Measurements from ENCODE around the gene FAS. TPM values are rescaled to one million over a fixed set of nuclear protein-coding genes. Genes with fewer than 3 reads are reported as not detected.

The FAS gene
- total and polyA plus RNA-seq, 12 donors: 2.5 to 10.1 (median 3.7) TPM

DNA sequence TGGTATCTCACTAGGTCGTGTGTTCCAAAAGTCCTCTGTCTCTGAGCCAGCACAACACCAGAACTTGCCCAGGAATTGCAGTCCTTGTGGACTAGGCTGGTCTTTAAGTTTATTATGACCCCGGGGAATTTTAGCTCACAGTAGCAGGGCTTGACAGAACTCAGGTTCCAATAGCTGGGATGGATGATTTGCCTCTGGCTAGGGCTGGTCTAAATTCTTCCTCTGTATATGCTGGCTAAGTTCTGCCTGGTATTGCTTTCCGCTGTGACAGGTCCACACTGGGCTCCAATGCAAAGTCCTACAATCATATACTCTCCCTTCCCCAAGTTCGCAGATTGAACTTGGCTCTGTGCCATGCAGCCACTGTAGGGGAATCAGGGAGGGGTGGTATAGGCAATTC lies 52.5 kb downstream of the FAS start:
- H3K4me1 ChIP-seq: peaks cover 0 to 10% (median 0%) of the 10 kb centered on the region in 9 donors
- H3K4me3 ChIP-seq: no peak overlapping the region
- TF ChIP-seq, protein P1, sequence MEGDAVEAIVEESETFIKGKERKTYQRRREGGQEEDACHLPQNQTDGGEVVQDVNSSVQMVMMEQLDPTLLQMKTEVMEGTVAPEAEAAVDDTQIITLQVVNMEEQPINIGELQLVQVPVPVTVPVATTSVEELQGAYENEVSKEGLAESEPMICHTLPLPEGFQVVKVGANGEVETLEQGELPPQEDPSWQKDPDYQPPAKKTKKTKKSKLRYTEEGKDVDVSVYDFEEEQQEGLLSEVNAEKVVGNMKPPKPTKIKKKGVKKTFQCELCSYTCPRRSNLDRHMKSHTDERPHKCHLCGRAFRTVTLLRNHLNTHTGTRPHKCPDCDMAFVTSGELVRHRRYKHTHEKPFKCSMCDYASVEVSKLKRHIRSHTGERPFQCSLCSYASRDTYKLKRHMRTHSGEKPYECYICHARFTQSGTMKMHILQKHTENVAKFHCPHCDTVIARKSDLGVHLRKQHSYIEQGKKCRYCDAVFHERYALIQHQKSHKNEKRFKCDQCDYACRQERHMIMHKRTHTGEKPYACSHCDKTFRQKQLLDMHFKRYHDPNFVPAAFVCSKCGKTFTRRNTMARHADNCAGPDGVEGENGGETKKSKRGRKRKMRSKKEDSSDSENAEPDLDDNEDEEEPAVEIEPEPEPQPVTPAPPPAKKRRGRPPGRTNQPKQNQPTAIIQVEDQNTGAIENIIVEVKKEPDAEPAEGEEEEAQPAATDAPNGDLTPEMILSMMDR (IDR thresholded peaks at IDR 0.05): no peak
- DNase-seq (no peak), ATAC-seq (no peak)
- H3K27ac ChIP-seq: no peak overlapping the region
- intact Hi-C loops (cut with DNase I): loop anchor here in 1 of 10 donors (5.0 kb wide), 1 partner anchor 374 kb away; no protein-coding TSS in a partner anchor
- WGBS, 2 donors: 69 to 78% methylated on average over 4 of the region's 4 CpGs
- no peaks in the 10 kb centered on the region for H3K27me3 ChIP-seq
- peaks cover 0 to 2% (median 0%) of the 10 kb centered on the region in 11 donors for H3K9me3 ChIP-seq
- H3K36me3 ChIP-seq: no peaks in the 10 kb centered on the region

DNA sequence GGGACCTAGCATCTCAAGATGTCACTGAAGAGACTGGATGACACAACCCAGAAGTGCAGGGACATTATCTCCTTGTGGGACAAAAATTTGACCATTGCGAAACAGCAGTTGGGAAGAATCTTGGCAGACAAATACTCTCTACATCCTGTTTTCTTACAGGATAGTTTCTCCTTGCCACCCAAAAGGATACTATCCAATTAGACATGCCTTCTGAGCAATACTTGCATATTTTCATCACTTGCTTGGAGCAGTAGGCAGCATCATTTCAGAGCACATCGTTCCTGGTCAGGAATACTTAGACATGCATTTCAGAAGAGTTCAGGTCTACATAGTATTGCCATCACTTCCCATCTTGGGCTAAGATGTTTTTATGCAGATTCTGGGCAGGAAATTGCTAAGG lies 56.8 kb downstream of the FAS start:
- WGBS, 2 donors: 69 to 87% methylated on average over 2 of the region's 2 CpGs
- no peak overlapping the region for H3K27ac ChIP-seq
- H3K4me3 ChIP-seq: no peak overlapping the region
- intact Hi-C loops (cut with DNase I): no loop called here
- TF ChIP-seq, protein P1 (IDR thresholded peaks at IDR 0.05): no peak
- H3K4me1 ChIP-seq: peaks cover 0 to 14% (median 0%) of the 10 kb centered on the region in 9 donors
- no peaks in the 10 kb centered on the region for H3K9me3 ChIP-seq
- no peak for DNase-seq
- H3K27me3 ChIP-seq: no peaks in the 10 kb centered on the region
- H3K36me3 ChIP-seq: no peaks in the 10 kb centered on the region
- peak in 1 of 8 donors; percentile 28 for ATAC-seq

DNA sequence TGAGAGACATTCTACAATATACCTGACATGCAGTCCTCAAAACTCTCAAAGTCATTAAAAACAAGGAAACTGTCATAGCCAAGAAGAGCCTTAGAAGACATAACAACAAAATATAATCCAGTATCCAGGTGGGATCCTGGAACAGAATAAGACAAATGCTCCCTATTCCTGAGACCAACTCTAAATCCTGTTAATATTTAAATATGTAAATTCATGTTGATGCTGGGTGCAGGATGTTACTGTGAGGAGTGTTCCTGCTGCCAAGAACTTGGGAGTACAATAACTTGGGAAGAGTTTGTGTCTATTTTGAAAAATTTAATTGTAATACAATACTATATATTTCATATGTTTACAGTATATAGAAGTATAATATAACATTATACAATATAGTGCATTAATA lies 61.0 kb downstream of the FAS start:
- TF ChIP-seq, protein P1 (IDR thresholded peaks at IDR 0.05): no peak
- DNase-seq (no peak), ATAC-seq (no peak)
- Histone ChIP-seq H3K4me3 (no peak overlapping the region), H3K36me3 (no peaks in the 10 kb centered on the region), H3K27ac (no peak overlapping the region), H3K27me3 (no peaks in the 10 kb centered on the region), H3K9me3 (no peaks in the 10 kb centered on the region), H3K4me1 (peaks cover 0 to 35% (median 4%) of the 10 kb centered on the region in 9 donors)
- intact Hi-C loops (cut with DNase I): no loop called here

DNA sequence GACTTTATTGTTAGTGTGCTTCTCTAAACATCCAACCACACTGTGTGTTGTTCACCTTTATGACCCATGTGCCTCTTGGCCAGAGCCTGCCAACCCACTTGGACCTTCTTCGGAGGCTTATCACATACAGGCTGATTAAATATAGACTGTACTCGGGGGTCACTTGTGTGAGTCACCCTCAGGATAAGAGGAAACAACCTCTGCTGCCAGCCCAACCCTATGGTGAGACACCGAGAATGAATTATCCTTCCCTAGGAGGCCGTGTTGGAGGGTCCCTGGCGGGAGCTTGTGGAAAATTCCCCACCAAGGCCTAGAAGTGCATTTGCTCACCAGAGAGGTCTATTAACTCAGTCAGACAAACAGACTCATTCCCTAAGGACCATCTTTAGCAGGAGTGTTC lies 63.0 kb downstream of the FAS start:
- Histone ChIP-seq H3K27ac (peak overlapping the region in 1 of 10 donors; percentile 14), H3K27me3 (no peaks in the 10 kb centered on the region), H3K9me3 (no peaks in the 10 kb centered on the region), H3K4me1 (peaks cover 0 to 21% (median 4%) of the 10 kb centered on the region in 9 donors), H3K4me3 (no peak overlapping the region), H3K36me3 (no peaks in the 10 kb centered on the region)
- WGBS, 2 donors: 33 to 49% methylated on average over 5 of the region's 5 CpGs
- DNase-seq (peak; percentile 43 to 44), ATAC-seq (peak; percentile 23 to 98 (median 93))
- TF ChIP-seq, protein P1 (IDR thresholded peaks at IDR 0.05): no peak
- intact Hi-C loops (cut with DNase I): no loop called here

Measured in heart right ventricle (tissue), 16 donors.